Loucy (cell line): Measurements from ENCODE around the gene TEAD1.

Source experiments
- EZH2phosphoT487 ChIP-seq: fragments of 200-600 bp; IDR thresholded peaks from 2 replicates; pipeline ENCODE4 v1.6.1; 2018; ENCODE audit warnings: antibody characterized with exemption, mild to moderate bottlenecking, moderate library complexity, borderline replicate concordance
- TF ChIP-seq, protein P1 (sequence below): fragments of 200-600 bp; sonication (generic); conservative IDR thresholded peaks from 2 replicates; pipeline ENCODE4 v1.5.1; 2014; ENCODE audit warnings: mild to moderate bottlenecking, antibody characterized with exemption, low read length

DNA sequence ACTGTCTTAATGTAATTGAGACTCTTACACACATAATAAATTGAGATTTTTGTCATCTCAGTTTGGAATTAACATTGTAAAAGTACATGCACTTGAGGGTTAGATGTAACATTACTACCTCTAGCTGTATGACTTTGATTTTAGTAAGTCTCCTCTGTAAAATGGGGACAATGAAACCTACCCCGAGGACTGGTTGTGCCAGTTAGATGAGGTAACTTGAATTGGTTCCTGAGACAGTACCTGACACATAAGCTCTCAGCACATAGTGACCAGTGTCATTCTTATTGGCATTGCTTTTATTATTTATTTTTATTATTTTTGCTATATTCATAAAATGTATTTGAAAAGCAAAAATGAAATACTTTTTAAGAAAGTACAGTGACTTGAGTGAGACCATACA is 114.8 kb downstream of the TEAD1 start:
- TF ChIP-seq, protein P1, sequence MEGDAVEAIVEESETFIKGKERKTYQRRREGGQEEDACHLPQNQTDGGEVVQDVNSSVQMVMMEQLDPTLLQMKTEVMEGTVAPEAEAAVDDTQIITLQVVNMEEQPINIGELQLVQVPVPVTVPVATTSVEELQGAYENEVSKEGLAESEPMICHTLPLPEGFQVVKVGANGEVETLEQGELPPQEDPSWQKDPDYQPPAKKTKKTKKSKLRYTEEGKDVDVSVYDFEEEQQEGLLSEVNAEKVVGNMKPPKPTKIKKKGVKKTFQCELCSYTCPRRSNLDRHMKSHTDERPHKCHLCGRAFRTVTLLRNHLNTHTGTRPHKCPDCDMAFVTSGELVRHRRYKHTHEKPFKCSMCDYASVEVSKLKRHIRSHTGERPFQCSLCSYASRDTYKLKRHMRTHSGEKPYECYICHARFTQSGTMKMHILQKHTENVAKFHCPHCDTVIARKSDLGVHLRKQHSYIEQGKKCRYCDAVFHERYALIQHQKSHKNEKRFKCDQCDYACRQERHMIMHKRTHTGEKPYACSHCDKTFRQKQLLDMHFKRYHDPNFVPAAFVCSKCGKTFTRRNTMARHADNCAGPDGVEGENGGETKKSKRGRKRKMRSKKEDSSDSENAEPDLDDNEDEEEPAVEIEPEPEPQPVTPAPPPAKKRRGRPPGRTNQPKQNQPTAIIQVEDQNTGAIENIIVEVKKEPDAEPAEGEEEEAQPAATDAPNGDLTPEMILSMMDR: no peak
- no peak for TF ChIP-seq EZH2phosphoT487
